ENCODE measurements around the gene CACNA1H. TPM values are rescaled to one million over a fixed set of nuclear protein-coding genes. Genes with fewer than 3 reads are reported as not detected.

Gene CACNA1H
- total RNA-seq, 2 experiments from 2014 or later, result 0.26 to 0.61 TPM

DNA sequence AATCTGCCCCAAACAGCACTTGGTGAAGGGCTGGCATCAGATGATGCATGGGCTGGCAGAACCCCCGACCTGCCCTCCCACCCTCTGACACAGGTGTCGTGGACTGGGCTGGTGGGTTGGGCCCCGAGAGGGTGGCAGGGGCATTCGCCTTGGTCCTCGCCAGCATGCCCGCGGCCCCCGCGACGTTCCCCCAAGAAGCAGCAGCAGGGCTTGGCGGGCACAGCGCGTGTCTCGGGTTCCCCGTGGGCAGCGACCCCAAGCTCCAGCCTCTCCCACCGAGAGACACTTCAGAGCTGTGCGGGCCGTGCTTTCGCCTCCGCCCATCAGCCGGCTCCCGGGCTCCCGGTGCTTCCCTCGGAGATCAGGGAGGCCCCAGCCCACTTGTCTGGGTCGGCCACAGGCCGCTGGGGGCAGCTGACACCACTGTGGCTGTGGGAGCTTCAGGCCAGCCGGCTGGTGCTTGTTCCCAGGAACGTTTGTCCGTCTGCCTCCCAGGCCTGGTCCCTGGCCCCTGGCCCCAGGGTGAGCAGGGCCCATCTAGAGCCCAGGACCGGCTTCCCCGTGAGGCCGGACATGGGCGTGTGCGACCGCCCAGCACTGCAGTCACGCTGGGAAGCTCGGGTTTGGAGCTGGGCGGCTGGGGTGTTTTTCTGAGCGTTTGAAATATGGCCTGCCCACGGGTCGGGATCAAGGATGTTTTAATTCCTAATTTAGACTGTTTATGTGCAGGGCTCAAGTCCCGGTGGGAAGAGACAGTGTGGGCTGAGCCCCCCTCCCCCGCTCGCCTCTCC, 16.6 kb downstream of the CACNA1H start:
- intact Hi-C loops (cut with micrococcal nuclease), result no loop called here
- POLR2A ChIA-PET, result no interaction called here
- Mint-ChIP-seq H3K4me3 (no peak overlapping the region), H3K4me1 (ENCODE audit: low read depth) (no peaks in the 10 kb centered on the region), H3K27ac (no peak overlapping the region), H3K27me3 (peaks cover 2% of the 10 kb centered on the region), H3K9me3 (no peaks in the 10 kb centered on the region), H3K36me3 (no peaks in the 10 kb centered on the region)
- no peak for DNase-seq
- CTCF ChIA-PET, result no interaction called here

- CTCF ChIA-PET, result no interaction called here
- H3K36me3 Mint-ChIP-seq, result no peaks in the 10 kb centered on the region
- H3K27ac Mint-ChIP-seq, result no peak overlapping the region
- H3K27me3 Mint-ChIP-seq, result peaks cover 2% of the 10 kb centered on the region
- H3K9me3 Mint-ChIP-seq, result no peaks in the 10 kb centered on the region
- H3K4me3 Mint-ChIP-seq, result no peak overlapping the region
- no peaks in the 10 kb centered on the region for H3K4me1 Mint-ChIP-seq (ENCODE audit: low read depth)
- intact Hi-C loops (cut with micrococcal nuclease), result no loop called here
- DNase-seq, result no peak
- POLR2A ChIA-PET, result no interaction called here
Measured at GRCh38 chr16:1170076-1170418, 17.1 kb downstream of the CACNA1H start.

DNA sequence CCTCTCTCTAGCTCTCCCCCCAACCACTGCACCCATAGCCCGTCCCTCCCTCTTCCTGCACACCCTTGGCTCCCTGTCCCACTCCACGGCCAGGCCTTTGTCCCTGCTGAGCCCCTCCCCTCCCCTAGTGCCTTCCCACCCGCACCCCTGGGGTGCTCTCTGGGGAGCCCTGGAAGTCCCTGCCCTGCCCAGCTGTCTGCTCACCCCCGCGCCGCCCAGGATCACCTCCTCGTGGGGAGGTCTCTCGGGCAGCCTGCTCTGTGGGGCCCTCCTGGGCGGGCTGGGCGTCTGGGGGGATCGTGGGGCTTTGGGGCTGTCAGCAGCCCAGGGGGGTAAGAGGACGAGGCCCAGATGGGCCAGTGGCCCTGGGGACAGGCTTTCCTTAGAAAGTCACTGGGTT, 18.1 kb downstream of the CACNA1H start:
- ChIA-PET POLR2A (no interaction called here), CTCF (no interaction called here)
- intact Hi-C loops (cut with micrococcal nuclease), result no loop called here
- peaks cover 2% of the 10 kb centered on the region for H3K27me3 Mint-ChIP-seq
- no peaks in the 10 kb centered on the region for H3K36me3 Mint-ChIP-seq
- H3K4me3 Mint-ChIP-seq, result no peak overlapping the region
- H3K9me3 Mint-ChIP-seq, result no peaks in the 10 kb centered on the region
- no peaks in the 10 kb centered on the region for H3K4me1 Mint-ChIP-seq (ENCODE audit: low read depth)
- DNase-seq, result no peak
- no peak overlapping the region for H3K27ac Mint-ChIP-seq

- CTCF ChIA-PET, result no interaction called here
- Mint-ChIP-seq H3K4me3 (no peak overlapping the region), H3K9me3 (no peaks in the 10 kb centered on the region), H3K36me3 (no peaks in the 10 kb centered on the region), H3K4me1 (ENCODE audit: low read depth) (no peaks in the 10 kb centered on the region), H3K27ac (no peak overlapping the region), H3K27me3 (peaks cover 2% of the 10 kb centered on the region)
- no peak for DNase-seq
- POLR2A ChIA-PET, result no interaction called here
- intact Hi-C loops (cut with micrococcal nuclease), result no loop called here
Measured at GRCh38 chr16:1171854-1172428, 19.0 kb downstream of the CACNA1H start.

DNA sequence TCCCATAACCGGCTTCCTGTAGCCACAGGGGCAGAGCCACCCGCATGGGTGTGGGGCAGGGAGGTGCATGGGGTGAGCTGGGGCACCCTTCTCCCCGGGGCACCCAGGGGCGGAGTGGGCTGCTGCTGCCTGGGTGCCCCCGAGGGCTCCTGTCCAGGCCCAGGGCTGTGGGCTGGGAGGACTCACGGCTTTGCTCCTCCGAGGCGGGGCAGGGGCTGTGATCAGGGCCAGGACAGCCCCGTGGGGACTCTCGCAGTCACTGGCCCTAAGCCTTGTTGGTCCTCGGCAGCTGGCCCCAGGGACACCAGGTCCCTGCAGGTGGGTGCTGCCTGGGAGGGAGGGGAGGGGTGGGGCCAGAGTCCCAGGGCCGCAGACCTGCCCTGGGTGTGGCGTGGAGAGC, 19.7 kb downstream of the CACNA1H start:
- Mint-ChIP-seq H3K27ac (no peak overlapping the region), H3K4me3 (no peak overlapping the region), H3K4me1 (ENCODE audit: low read depth) (no peaks in the 10 kb centered on the region), H3K27me3 (peaks cover 2% of the 10 kb centered on the region), H3K9me3 (no peaks in the 10 kb centered on the region), H3K36me3 (no peaks in the 10 kb centered on the region)
- ChIA-PET POLR2A (no interaction called here), CTCF (no interaction called here)
- DNase-seq, result no peak
- intact Hi-C loops (cut with micrococcal nuclease), result no loop called here

- CTCF ChIA-PET, result no interaction called here
- Mint-ChIP-seq H3K36me3 (no peaks in the 10 kb centered on the region), H3K27me3 (peaks cover 2% of the 10 kb centered on the region), H3K27ac (no peak overlapping the region), H3K9me3 (no peaks in the 10 kb centered on the region), H3K4me3 (no peak overlapping the region), H3K4me1 (ENCODE audit: low read depth) (no peaks in the 10 kb centered on the region)
- DNase-seq, result no peak
- POLR2A ChIA-PET, result no interaction called here
- intact Hi-C loops (cut with micrococcal nuclease), result no loop called here
Measured at GRCh38 chr16:1173788-1174451, 21.0 kb downstream of the CACNA1H start.

DNA sequence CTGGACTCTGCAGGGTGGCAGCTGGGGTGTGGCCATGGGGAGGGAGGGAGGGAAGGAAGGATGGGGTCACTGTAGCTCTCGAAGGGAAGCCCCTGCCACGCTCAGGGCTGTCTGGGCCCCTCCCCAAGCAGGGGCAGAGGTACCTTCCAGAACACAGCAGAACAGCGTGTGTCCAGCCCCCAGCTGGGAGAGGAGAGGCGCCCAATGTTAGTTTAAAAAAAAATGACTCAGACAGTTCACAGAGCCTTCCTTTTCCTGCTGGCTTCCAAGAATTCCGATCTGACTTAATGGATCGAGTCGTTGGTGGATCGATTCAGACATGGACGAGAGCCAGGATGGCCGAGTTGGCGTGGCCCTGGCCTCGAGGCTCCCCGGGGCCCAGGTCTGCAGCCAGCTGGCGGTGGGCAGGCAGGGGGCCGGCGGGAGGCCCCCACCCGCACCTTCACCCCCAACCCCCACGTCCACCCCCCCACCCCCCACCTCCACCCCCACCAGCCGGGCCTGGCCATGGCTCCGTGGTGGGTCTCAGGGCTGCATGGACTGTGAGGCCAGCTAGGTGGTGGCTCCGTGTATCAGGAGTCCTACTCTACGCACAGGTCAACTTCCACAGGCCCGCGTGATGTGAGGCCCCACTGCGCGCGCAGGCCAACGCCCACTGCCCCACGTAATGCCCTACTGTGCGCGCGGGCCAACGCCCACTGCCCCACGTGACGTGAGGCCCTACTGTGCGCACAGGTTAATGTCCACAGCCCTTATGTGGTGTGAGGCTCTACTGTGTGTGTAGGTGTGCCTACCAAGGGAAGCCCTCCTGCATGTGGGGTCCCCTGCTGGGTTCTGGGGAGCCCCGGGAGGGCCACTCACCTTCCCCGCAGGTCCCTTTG, 21.8 kb downstream of the CACNA1H start:
- no peak overlapping the region for H3K4me3 Mint-ChIP-seq
- intact Hi-C loops (cut with micrococcal nuclease), result no loop called here

DNA sequence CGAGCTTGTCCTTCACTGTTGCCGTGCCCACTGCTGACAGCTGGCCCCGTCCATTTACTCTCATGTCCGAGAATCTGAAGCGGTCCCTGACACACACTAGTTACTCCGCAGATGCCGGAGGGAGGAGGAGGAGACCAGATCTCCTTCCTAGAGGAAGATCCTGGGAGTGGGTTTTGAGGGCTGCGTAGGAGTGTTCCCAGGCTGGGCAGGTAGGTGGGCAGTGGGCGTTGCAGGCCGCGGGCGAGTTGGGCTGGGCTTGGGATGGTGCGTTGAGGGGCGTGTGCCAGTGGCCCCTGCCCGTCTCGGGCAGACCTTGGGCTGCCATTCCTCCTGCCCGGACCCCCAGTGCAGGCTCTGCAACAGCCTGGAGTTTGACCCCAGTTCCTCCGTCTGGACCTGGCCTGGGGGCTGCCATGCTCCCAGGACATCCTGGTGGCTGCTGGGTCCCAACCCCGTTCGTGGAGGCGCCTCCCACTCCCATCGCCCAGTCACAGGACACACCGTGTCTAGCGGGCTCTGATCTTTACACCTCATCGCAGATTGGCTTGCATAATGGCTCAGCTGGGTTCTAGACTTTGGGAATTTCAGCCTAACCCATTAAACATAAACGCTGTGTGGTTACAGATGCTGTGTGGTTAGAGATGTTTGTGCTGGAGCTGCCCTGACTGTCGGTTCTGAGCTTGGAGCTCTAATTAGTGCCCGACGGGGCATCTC, 22.8 kb downstream of the CACNA1H start:
- no peaks in the 10 kb centered on the region for H3K27me3 Mint-ChIP-seq
- CTCF ChIA-PET, result no interaction called here
- H3K27ac Mint-ChIP-seq, result no peak overlapping the region
- POLR2A ChIA-PET, result no interaction called here
- no peaks in the 10 kb centered on the region for H3K36me3 Mint-ChIP-seq
- H3K4me1 Mint-ChIP-seq (ENCODE audit: low read depth), result no peaks in the 10 kb centered on the region
- no peak for DNase-seq
- H3K4me3 Mint-ChIP-seq, result no peak overlapping the region
- intact Hi-C loops (cut with micrococcal nuclease), result no loop called here
- no peaks in the 10 kb centered on the region for H3K9me3 Mint-ChIP-seq

More for the DNA sequence above, 21.8 kb downstream of the CACNA1H start:
- CTCF ChIA-PET, result no interaction called here
- Mint-ChIP-seq H3K27me3 (peaks cover 2% of the 10 kb centered on the region), H3K4me1 (ENCODE audit: low read depth) (no peaks in the 10 kb centered on the region), H3K36me3 (no peaks in the 10 kb centered on the region), H3K9me3 (no peaks in the 10 kb centered on the region), H3K27ac (no peak overlapping the region)
- POLR2A ChIA-PET, result no interaction called here
- no peak for DNase-seq

DNA sequence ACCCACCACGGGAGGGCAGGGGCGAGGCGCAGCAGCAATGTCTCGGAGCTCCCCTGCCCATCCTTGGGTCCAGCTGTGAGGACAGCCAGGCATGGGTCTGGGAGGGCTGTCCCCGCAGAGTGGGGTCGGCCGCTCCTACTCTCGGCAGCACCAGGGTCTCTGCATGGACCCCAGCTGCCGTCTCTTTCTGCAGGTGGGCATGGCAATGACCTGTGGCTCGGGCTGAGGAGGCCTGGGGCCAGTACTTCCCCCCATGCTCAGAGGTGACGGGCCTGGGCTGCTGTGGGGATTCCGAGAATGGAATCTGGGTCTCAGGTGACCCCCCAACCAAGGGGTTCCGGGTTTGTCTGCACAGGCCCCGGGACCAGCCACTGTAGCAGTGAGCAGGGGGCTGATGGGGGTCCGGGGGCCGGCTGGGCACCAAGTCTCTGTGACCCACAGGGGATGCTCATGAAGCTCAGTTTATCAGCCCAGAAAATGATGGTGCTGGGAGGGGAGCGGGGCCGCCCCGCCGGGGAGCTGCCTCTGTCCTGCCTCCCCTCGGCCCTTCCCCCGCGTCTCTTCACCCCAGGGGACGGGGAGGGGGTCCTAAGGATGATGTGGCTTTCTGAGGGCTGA, 23.5 kb downstream of the CACNA1H start:
- H3K36me3 Mint-ChIP-seq, result no peaks in the 10 kb centered on the region
- no peaks in the 10 kb centered on the region for H3K4me1 Mint-ChIP-seq (ENCODE audit: low read depth)
- DNase-seq, result no peak
- no peak overlapping the region for H3K27ac Mint-ChIP-seq
- POLR2A ChIA-PET, result no interaction called here
- CTCF ChIA-PET, result no interaction called here
- intact Hi-C loops (cut with micrococcal nuclease), result no loop called here
- no peak overlapping the region for H3K4me3 Mint-ChIP-seq
- no peaks in the 10 kb centered on the region for H3K9me3 Mint-ChIP-seq
- H3K27me3 Mint-ChIP-seq, result no peaks in the 10 kb centered on the region

GRCh38 chr16:1177053-1177452, 24.1 kb downstream of the CACNA1H start:
- CTCF ChIA-PET, result no interaction called here
- no peak overlapping the region for H3K4me3 Mint-ChIP-seq

DNA sequence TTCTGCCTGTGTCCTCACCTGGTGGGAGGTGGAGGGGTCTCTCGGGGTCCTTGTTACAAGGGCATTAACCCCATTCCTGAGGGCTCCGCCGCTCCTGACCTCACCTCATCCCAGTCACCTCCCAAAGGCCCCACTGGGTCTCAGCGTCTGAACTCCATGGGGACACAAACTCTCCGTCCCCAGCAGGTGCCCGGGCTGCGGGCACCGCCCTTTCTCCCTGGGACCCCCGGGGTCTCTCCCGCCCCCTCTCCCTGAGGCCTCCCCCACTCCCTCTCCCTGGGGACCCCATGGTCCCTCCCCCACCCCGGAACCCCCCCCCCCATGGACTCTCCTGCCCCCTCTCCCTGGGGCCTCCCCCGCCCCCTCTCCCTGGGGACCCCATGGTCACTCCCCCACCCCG, 24.8 kb downstream of the CACNA1H start:
- ChIA-PET CTCF (no interaction called here), POLR2A (no interaction called here)
- Mint-ChIP-seq H3K4me1 (ENCODE audit: low read depth) (no peaks in the 10 kb centered on the region), H3K9me3 (no peaks in the 10 kb centered on the region), H3K27me3 (peaks cover 3% of the 10 kb centered on the region), H3K4me3 (no peak overlapping the region), H3K27ac (no peak overlapping the region), H3K36me3 (no peaks in the 10 kb centered on the region)
- DNase-seq, result no peak
- intact Hi-C loops (cut with micrococcal nuclease), result no loop called here

More at GRCh38 chr16:1177053-1177452, 24.1 kb downstream of the CACNA1H start:
- no peak for DNase-seq
- no peaks in the 10 kb centered on the region for H3K36me3 Mint-ChIP-seq
- no peaks in the 10 kb centered on the region for H3K9me3 Mint-ChIP-seq
- no peaks in the 10 kb centered on the region for H3K4me1 Mint-ChIP-seq (ENCODE audit: low read depth)
- intact Hi-C loops (cut with micrococcal nuclease), result no loop called here
- POLR2A ChIA-PET, result no interaction called here
- no peak overlapping the region for H3K27ac Mint-ChIP-seq
- peaks cover 3% of the 10 kb centered on the region for H3K27me3 Mint-ChIP-seq
